ENCODE results near the gene CREBL2.

GRCh38 chr12:12635651-12636050 lies 24.0 kb downstream of the CREBL2 start:
- no peak for TF ChIP-seq PATZ1 (CRISPR knock-in tag; IDR thresholded peaks at IDR 0.05; ENCODE audit: borderline replicate concordance)
- no peak for TF ChIP-seq ZFP3 (CRISPR knock-in tag; IDR thresholded peaks at IDR 0.05)
- TF ChIP-seq ZNF70 (CRISPR knock-in tag; IDR thresholded peaks at IDR 0.05) = no peak
- no peak for TF ChIP-seq POU6F1 (CRISPR knock-in tag; IDR thresholded peaks at IDR 0.05; ENCODE audit: borderline replicate concordance, low read depth)
- TF ChIP-seq CSRNP3 (CRISPR knock-in tag; IDR thresholded peaks at IDR 0.05) = no peak
- no peak for TF ChIP-seq TOX (CRISPR knock-in tag; IDR thresholded peaks at IDR 0.05; ENCODE audit: borderline replicate concordance)

All from SK-N-SH treated with all-trans-retinoic acid at 6 μM for 48 hours (cell line).